Smooth muscle cell (in vitro differentiated cells): ENCODE data around the gene ELK4. TPM values are rescaled to one million over a fixed set of nuclear protein-coding genes. Genes with fewer than 3 reads are reported as not detected.

Source experiments
- DNase-seq: peaks from one replicate; lab custom pipeline; 2025; ENCODE audit not compliant: unreplicated experiment; lab: John Stamatoyannopoulos, UW
- H2AFZ ChIP-seq: fragments of 200-600 bp; sonication (generic); 2 replicates; pipeline ENCODE4 v1.6.0; 2016; ENCODE audit warnings: antibody characterized with exemption, low read depth, mild to moderate bottlenecking
- H3F3A ChIP-seq: fragments of 200-600 bp; sonication (generic); 2 replicates; pipeline ENCODE4 v1.6.0; 2017; ENCODE audit warnings: antibody characterized with exemption, low read depth
- H3K27ac ChIP-seq: fragments of 200-600 bp; sonication (generic); 2 replicates; pipeline ENCODE4 v1.5.1; 2016; ENCODE audit warnings: low read depth, mild to moderate bottlenecking
- H3K27me3 ChIP-seq: fragments of 200-600 bp; sonication (generic); 2 replicates; pipeline ENCODE4 v1.6.1; 2016; ENCODE audit warnings: low read depth, mild to moderate bottlenecking
- H3K36me3 ChIP-seq: fragments of 200-600 bp; sonication (generic); 2 replicates; pipeline ENCODE4 v1.5.1; 2016; ENCODE audit warnings: low read depth
- H3K4me1 ChIP-seq: fragments of 200-600 bp; sonication (generic); 2 replicates; pipeline ENCODE4 v1.5.1; 2016; ENCODE audit warnings: low read depth
- H3K4me2 ChIP-seq: fragments of 200-600 bp; sonication (generic); 2 replicates; pipeline ENCODE4 v1.6.0; 2016; ENCODE audit warnings: mild to moderate bottlenecking
- H3K4me3 ChIP-seq: fragments of 200-600 bp; sonication (generic); 2 replicates; pipeline ENCODE4 v1.5.1; 2016; ENCODE audit warnings: mild to moderate bottlenecking
- H3K79me2 ChIP-seq: fragments of 200-600 bp; sonication (generic); 2 replicates; pipeline ENCODE4 v1.6.0; 2016; ENCODE audit warnings: low read depth, mild to moderate bottlenecking
- H3K9ac ChIP-seq: fragments of 200-600 bp; sonication (generic); 2 replicates; pipeline ENCODE4 v1.6.0; 2016; ENCODE audit warnings: low read depth
- H3K9me3 ChIP-seq: fragments of 200-600 bp; sonication (generic); replicated peaks from 2 replicates; pipeline ENCODE4 v1.5.1; 2016; ENCODE audit warnings: low read depth
- H4K20me1 ChIP-seq: fragments of 200-600 bp; sonication (generic); 2 replicates; pipeline ENCODE4 v1.6.0; 2016; ENCODE audit warnings: low read depth
- CTCF ChIP-seq: fragments of 200-600 bp; sonication (generic); IDR thresholded peaks from 2 replicates; pipeline ENCODE4 v1.5.1; 2017; ENCODE audit warnings: borderline replicate concordance, mild to moderate bottlenecking, antibody characterized with exemption; ENCODE audit not compliant: insufficient read depth, poor library complexity, severe bottlenecking
- WGBS: methylation state at CpG from one replicate; pipeline ENCODE4 v1.1.7; 2016; ENCODE audit warnings: low lambda C conversion rate; 5-methylcytosine and 5-hydroxymethylcytosine counted together
- polyA plus RNA-seq: library from polyadenylated mRNA; unstranded; fragments of >200 nt; fragmentation: Nextera tagmentation; extraction: Ambion mirVana; gene quantifications from 2 replicates; pipeline ENCODE4 v1.2.1, GENCODE V29; 2016
- total RNA-seq: library from RNA; depleted of rRNA; stranded (reverse); fragments of >200 nt; gene quantifications from 2 replicates; pipeline ENCODE4 v1.2.3, GENCODE V29; 2014

The ELK4 gene
- total and polyA plus RNA-seq, 2 experiments from 2014 or later: 3.7 to 15.5 TPM

DNA sequence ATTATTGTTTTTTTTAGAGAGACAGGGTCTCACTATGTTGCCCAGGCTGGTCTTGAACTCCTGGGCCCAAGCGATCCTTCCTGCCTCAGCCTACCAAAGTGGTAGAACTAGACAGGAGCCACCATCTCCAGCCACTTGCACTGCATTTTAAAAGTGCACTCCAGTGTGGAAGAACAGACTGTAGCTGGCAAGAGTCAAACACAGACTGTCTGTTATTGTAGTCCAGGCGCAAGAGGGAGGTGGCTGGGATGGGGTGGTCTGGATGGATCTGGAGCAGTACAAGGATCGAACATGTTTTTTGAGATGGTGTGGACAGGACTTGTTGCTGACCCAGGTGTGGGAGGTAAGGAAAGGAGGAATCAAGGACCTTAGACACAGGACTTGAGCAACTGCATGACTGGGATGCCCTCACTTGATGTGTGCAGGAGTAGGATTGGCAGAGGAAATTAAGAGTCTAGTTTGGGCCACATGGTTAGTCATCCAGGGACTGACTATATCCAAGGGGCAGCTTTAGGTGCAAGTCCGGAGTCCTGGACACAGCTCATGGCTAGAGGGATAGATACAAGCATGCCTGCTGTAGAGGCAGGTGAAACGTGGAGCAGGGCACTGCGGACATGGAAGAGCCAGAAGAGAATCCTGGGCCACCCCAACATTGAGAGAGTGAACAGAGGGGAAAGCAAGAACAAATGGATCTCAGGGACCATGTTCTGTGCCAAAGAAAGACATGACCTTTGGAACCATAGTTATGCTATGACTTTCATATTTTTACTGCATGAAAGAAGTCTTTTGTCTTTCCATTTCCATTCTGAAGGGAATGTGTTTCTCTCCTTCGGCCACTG is 42.0 kb downstream of the ELK4 start:
- TF ChIP-seq CTCF: no peak
- H3F3A ChIP-seq: no peaks in the 10 kb centered on the region
- no peak overlapping the region for H3K27ac ChIP-seq
- no peaks in the 10 kb centered on the region for H3K79me2 ChIP-seq
- no peak for DNase-seq
- H3K4me3 ChIP-seq: no peak overlapping the region
- no peaks in the 10 kb centered on the region for H4K20me1 ChIP-seq
- no peaks in the 10 kb centered on the region for H3K36me3 ChIP-seq
- H3K27me3 ChIP-seq: no peaks in the 10 kb centered on the region
- WGBS: 93% methylated on average over 7 of the region's 7 CpGs
- no peak overlapping the region for H2AFZ ChIP-seq
- no peak overlapping the region for H3K4me2 ChIP-seq
- no peaks in the 10 kb centered on the region for H3K4me1 ChIP-seq
- H3K9me3 ChIP-seq: no peaks in the 10 kb centered on the region
- no peak overlapping the region for H3K9ac ChIP-seq

- no peaks in the 10 kb centered on the region for H4K20me1 ChIP-seq
- H3K36me3 ChIP-seq: no peaks in the 10 kb centered on the region
- TF ChIP-seq CTCF: no peak
- no peak overlapping the region for H3K4me2 ChIP-seq
- H3K79me2 ChIP-seq: no peaks in the 10 kb centered on the region
- H3K4me1 ChIP-seq: no peaks in the 10 kb centered on the region
- H3K27me3 ChIP-seq: no peaks in the 10 kb centered on the region
- no peaks in the 10 kb centered on the region for H3F3A ChIP-seq
- no peak overlapping the region for H3K4me3 ChIP-seq
- WGBS: 92% methylated on average over 7 of the region's 7 CpGs
- no peak overlapping the region for H3K27ac ChIP-seq
- H3K9ac ChIP-seq: no peak overlapping the region
- no peak overlapping the region for H2AFZ ChIP-seq
- H3K9me3 ChIP-seq: no peaks in the 10 kb centered on the region
- no peak for DNase-seq
Measured at GRCh38 chr1:205589046-205589445, 42.8 kb downstream of the ELK4 start.

DNA sequence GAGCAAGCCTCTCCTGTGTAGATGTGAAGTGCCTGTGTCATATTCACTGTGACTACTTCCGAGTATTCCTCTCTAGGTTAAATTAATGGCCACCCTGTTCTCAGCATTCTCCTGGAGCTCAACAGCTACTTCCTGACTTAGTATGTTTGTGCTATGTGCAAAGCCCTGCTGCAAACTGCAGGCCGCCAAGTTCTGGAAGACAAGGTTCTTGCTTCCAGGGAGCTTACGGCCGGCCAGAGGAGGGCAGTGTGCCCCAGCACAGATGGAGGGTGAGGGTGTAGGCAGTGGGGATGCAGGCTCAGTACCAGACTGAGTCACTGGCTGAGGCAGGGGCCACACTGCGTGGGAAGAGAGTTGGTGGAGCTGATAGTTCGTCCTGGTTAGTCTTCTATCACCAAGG is 43.2 kb downstream of the ELK4 start:
- no peak overlapping the region for H3K4me3 ChIP-seq
- H3K27ac ChIP-seq: no peak overlapping the region
- H3K27me3 ChIP-seq: no peaks in the 10 kb centered on the region
- H2AFZ ChIP-seq: no peak overlapping the region
- H4K20me1 ChIP-seq: no peaks in the 10 kb centered on the region
- no peaks in the 10 kb centered on the region for H3K9me3 ChIP-seq
- peak; percentile 36 for TF ChIP-seq CTCF
- WGBS: 34% methylated on average over 6 of the region's 6 CpGs
- H3K4me2 ChIP-seq: no peak overlapping the region
- H3K9ac ChIP-seq: no peak overlapping the region
- H3K79me2 ChIP-seq: no peaks in the 10 kb centered on the region
- H3F3A ChIP-seq: no peaks in the 10 kb centered on the region
- H3K4me1 ChIP-seq: no peaks in the 10 kb centered on the region
- H3K36me3 ChIP-seq: no peaks in the 10 kb centered on the region
- no peak for DNase-seq

DNA sequence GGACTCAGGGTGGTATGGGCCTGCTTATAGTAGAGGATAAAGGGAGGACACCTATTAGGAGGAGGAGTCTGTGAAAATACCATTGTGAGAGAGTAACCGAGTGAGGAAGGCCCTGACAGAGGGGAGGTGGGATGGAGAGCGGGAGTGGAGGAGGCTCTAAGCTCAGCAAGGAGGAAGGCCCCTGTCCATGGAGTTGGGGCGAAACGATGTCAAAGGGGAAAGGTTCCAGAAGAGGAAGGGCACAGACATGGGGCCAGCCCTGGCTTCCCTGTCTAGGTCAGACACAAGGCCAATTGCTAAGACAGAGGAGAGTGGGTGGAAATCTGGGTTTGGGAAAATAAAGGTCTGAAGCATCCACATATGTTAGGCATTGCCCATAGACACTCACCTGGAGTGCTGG is 44.2 kb downstream of the ELK4 start:
- no peaks in the 10 kb centered on the region for H3K4me1 ChIP-seq
- no peak overlapping the region for H3K27ac ChIP-seq
- H2AFZ ChIP-seq: no peak overlapping the region
- H3F3A ChIP-seq: no peaks in the 10 kb centered on the region
- no peak overlapping the region for H3K9ac ChIP-seq
- peaks cover 5% of the 10 kb centered on the region for H3K27me3 ChIP-seq
- no peak for DNase-seq
- no peaks in the 10 kb centered on the region for H3K79me2 ChIP-seq
- no peak for TF ChIP-seq CTCF
- H3K9me3 ChIP-seq: no peaks in the 10 kb centered on the region
- H3K4me2 ChIP-seq: no peak overlapping the region
- H4K20me1 ChIP-seq: no peaks in the 10 kb centered on the region
- 90% methylated on average over 3 of the region's 4 CpGs for WGBS
- H3K4me3 ChIP-seq: no peak overlapping the region
- H3K36me3 ChIP-seq: no peaks in the 10 kb centered on the region
